Endothelial cell of hepatic sinusoid (primary cell): ENCODE results near the gene DMP1.
"Not testable (repeated sequence)": the region's sequence is repeated elsewhere in the genome, so short reads cannot be mapped to it uniquely, and the experiment has no call there.

ENCODE experiments used
- in situ Hi-C: cut with HindIII; loops from 2 replicates; pipeline ENCODE4 v1.10.0; 2017; ENCODE audit warnings: low sequenced_read_pairs

The DMP1 gene

DNA sequence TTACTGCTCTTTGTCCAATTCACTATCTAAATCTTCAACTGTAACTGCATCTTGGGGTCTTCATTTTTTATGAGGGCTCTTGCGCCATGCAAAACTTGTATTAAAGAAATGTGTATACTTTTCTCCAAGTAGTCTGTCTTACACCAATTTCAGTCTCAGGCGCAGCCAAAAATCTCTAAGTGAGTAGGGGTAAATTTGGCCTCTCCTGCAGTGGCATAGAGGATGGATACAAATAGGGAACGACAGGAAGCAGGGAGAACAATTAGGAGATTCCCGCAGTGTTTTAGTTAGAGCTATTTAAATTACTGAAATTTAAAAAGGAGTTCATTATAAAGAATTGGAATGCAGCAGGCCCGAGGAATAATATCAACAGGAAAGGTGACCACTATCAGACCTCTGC, 30.2 kb downstream of the DMP1 start:
- in situ Hi-C loops, result loop anchor here (5.0 kb wide), 1 partner anchor 167 kb away; no protein-coding TSS in a partner anchor

- in situ Hi-C loops, result no loop called here
These were observed 38.2 kb downstream of the DMP1 start for GRCh38 chr4:87688316-87688715.

GRCh38 chr4:87690947-87691346, 40.9 kb downstream of the DMP1 start:
- in situ Hi-C loops, result not testable (repeated sequence)

- in situ Hi-C loops, result not testable (repeated sequence)
These were observed 42.0 kb downstream of the DMP1 start for GRCh38 chr4:87692060-87692459.

DNA sequence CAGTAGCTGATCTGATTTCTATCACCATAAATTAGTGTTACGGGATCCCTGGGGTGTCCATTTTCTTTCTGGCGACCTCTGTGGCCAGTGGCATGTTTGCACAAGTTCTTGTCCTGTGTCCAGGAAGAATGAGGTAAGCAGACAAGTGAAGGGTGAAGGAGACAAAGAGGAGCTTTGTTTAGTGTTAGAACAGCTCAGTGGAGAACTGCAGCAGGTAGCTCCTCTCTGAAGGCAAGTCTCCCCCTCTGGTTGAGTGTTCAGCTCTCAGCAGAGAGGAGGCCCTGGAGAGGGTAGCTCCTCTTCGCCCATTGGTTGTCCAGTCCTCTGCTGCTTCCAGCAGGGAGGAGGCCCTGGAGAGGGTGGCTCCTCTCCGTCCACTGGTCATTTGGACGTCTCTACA, 47.2 kb downstream of the DMP1 start:
- in situ Hi-C loops, result no loop called here

GRCh38 chr4:87697945-87698344, 47.9 kb downstream of the DMP1 start:
- in situ Hi-C loops, result no loop called here

- in situ Hi-C loops, result no loop called here
These were observed 48.3 kb downstream of the DMP1 start for GRCh38 chr4:87698394-87698793.

DNA sequence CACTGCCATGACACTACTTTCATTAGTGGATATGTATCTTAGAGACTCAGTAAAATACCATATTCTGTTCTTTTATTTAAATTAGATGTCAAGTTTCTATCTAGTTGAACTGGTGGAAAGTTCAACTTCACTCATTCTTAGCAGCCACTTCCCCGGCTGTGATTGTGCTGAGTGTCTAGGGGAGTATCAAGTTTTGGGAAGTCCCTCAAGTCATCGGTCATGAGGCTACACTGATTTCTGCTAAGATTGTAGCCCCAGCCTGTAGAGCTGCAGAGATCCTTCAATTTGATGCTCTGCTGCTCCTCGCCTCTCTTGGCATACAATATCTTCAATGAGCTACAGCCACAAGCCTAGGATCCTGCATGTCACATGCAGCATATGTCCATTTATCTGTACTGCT, 53.9 kb downstream of the DMP1 start:
- in situ Hi-C loops, result no loop called here

GRCh38 chr4:87707279-87707918, 57.3 kb downstream of the DMP1 start:
- in situ Hi-C loops, result no loop called here
